H9 (cell line): ENCODE measurements around the gene CALN1. TPM values are rescaled to one million over a fixed set of nuclear protein-coding genes. Genes with fewer than 3 reads are reported as not detected.

ENCODE experiments used
- DNase-seq: peaks from one replicate; pipeline ENCODE4 v3.0.0-alpha.2; 2017
- H2AFZ ChIP-seq: one replicate; pipeline ENCODE4 v1.6.1; 2013; ENCODE audit warnings: mild to moderate bottlenecking, low read length, control low read depth, moderate library complexity
- H2AK5ac ChIP-seq: 2 replicates; pipeline ENCODE4 v1.6.1; 2013; ENCODE audit warnings: low read length, control low read depth, mixed read lengths; ENCODE audit not compliant: insufficient read length
- H2BK120ac ChIP-seq: one replicate; pipeline ENCODE4 v1.6.1; 2013; ENCODE audit warnings: low read depth, mild to moderate bottlenecking, low read length, control low read depth, inconsistent platforms; ENCODE audit not compliant: poor library complexity, severe bottlenecking
- H2BK12ac ChIP-seq: 2 replicates; pipeline ENCODE4 v1.6.1; 2013; ENCODE audit warnings: low read length, control low read depth, mixed read lengths, low read depth; ENCODE audit not compliant: insufficient read length
- H2BK15ac ChIP-seq: 2 replicates; pipeline ENCODE4 v1.6.1; 2013; ENCODE audit warnings: low read depth, low read length, control low read depth
- H2BK20ac ChIP-seq: one replicate; pipeline ENCODE4 v1.6.1; 2013; ENCODE audit warnings: low read depth, mild to moderate bottlenecking, low read length, control low read depth, inconsistent platforms; ENCODE audit not compliant: poor library complexity, severe bottlenecking
- H2BK5ac ChIP-seq: 2 replicates; pipeline ENCODE4 v1.6.1; 2013; ENCODE audit warnings: low read length, control low read depth, mixed read lengths; ENCODE audit not compliant: insufficient read length
- H3K14ac ChIP-seq: 2 replicates; pipeline ENCODE4 v1.6.1; 2013; ENCODE audit warnings: low read length, control low read depth; ENCODE audit not compliant: insufficient read depth
- H3K18ac ChIP-seq: 2 replicates; pipeline ENCODE4 v1.6.1; 2013; ENCODE audit warnings: low read depth, mild to moderate bottlenecking, mixed read lengths, low read length, control low read depth; ENCODE audit not compliant: insufficient read length
- H3K23ac ChIP-seq: 2 replicates; pipeline ENCODE4 v1.6.1; 2013; ENCODE audit warnings: low read length, control low read depth, mixed read lengths, low read depth; ENCODE audit not compliant: insufficient read length
- H3K23me2 ChIP-seq: 2 replicates; pipeline ENCODE4 v1.6.1; 2013; ENCODE audit warnings: low read depth, mild to moderate bottlenecking, mixed read lengths, low read length, control low read depth; ENCODE audit not compliant: insufficient read length, poor library complexity, severe bottlenecking
- H3K27ac ChIP-seq: 2 replicates; pipeline ENCODE4 v1.5.1; 2013; ENCODE audit warnings: low read length, control low read depth, mixed read lengths, low read depth; ENCODE audit not compliant: insufficient read length
- H3K27me3 ChIP-seq: 2 replicates; pipeline ENCODE4 v1.6.1; 2013; ENCODE audit warnings: low read length, control low read depth, inconsistent platforms; ENCODE audit not compliant: insufficient read depth
- H3K4ac ChIP-seq: 2 replicates; pipeline ENCODE4 v1.6.1; 2013; ENCODE audit warnings: low read depth, mild to moderate bottlenecking, control low read depth, inconsistent platforms, low read length, moderate library complexity
- H3K4me1 ChIP-seq: 2 replicates; pipeline ENCODE4 v1.6.1; 2013; ENCODE audit warnings: low read length, control low read depth, inconsistent platforms; ENCODE audit not compliant: insufficient read depth
- H3K4me2 ChIP-seq: 2 replicates; pipeline ENCODE4 v1.6.1; 2013; ENCODE audit warnings: low read length, control low read depth, mixed read lengths; ENCODE audit not compliant: insufficient read length, insufficient read depth
- H3K56ac ChIP-seq: 2 replicates; pipeline ENCODE4 v1.6.1; 2013; ENCODE audit warnings: low read depth, mild to moderate bottlenecking, mixed read lengths, low read length, control low read depth; ENCODE audit not compliant: insufficient read length
- H3K79me1 ChIP-seq: 2 replicates; pipeline ENCODE4 v1.6.1; 2013; ENCODE audit warnings: low read depth, mild to moderate bottlenecking, moderate library complexity, low read length, control low read depth, inconsistent platforms; ENCODE audit not compliant: insufficient read depth, poor library complexity, severe bottlenecking
- H3K79me2 ChIP-seq: 2 replicates; pipeline ENCODE4 v1.6.1; 2013; ENCODE audit warnings: low read length, control low read depth, inconsistent platforms; ENCODE audit not compliant: insufficient read depth
- H3K9ac ChIP-seq: 2 replicates; pipeline ENCODE4 v1.6.1; 2013; ENCODE audit warnings: low read length, control low read depth, mixed read lengths; ENCODE audit not compliant: insufficient read length; ENCODE audit errors: extremely low read depth
- H3K9me3 ChIP-seq: one replicate; pipeline ENCODE4 v1.6.1; 2013; ENCODE audit warnings: low read depth, low read length, inconsistent platforms; ENCODE audit not compliant: control insufficient read depth
- H3T11ph ChIP-seq: one replicate; pipeline ENCODE4 v1.6.1; 2013; ENCODE audit warnings: mild to moderate bottlenecking, low read length, control low read depth, inconsistent platforms
- H4K20me1 ChIP-seq: one replicate; pipeline ENCODE4 v1.6.1; 2013; ENCODE audit not compliant: control insufficient read depth, insufficient read length, insufficient read depth
- H4K5ac ChIP-seq: 2 replicates; pipeline ENCODE4 v1.6.1; 2013; ENCODE audit warnings: low read depth, mild to moderate bottlenecking, mixed read lengths, low read length, control low read depth; ENCODE audit not compliant: insufficient read length
- H4K8ac ChIP-seq: replicated peaks from 2 replicates; pipeline ENCODE4 v1.6.1; 2013; ENCODE audit warnings: low read length, control low read depth, mixed read lengths, low read depth; ENCODE audit not compliant: insufficient read length
- H4K91ac ChIP-seq: 2 replicates; pipeline ENCODE4 v1.6.1; 2013; ENCODE audit warnings: low read depth, mild to moderate bottlenecking, moderate library complexity, mixed read lengths, low read length, control low read depth; ENCODE audit not compliant: insufficient read length
- H3K27ac Mint-ChIP-seq, 3 experiments: 2 replicates in 2 of 3; 3 replicates in 1 of 3; pipeline ENCODE4 v1.8.0; 2020 to 2021; ENCODE audit warnings: mixed read lengths in 3 of 3, mild to moderate bottlenecking in 1 of 3, moderate library complexity in 1 of 3
- H3K27me3 Mint-ChIP-seq: 2 replicates; pipeline ENCODE4 v1.8.0; 2021; ENCODE audit warnings: low read depth, mild to moderate bottlenecking, moderate library complexity, mixed read lengths
- H3K36me3 Mint-ChIP-seq, 3 experiments: 2 replicates in 2 of 3; 3 replicates in 1 of 3; pipeline ENCODE4 v1.8.0; 2020 to 2021; ENCODE audit warnings: low read depth in 3 of 3, mixed read lengths in 3 of 3; ENCODE audit not compliant: insufficient read depth in 1 of 3
- H3K4me1 Mint-ChIP-seq, 2 experiments: 2 replicates each; pipeline ENCODE4 v1.8.0; 2020; ENCODE audit warnings: mixed read lengths in 2 of 2
- H3K4me3 Mint-ChIP-seq, 2 experiments: 2 replicates in 1 of 2; 3 replicates in 1 of 2; pipeline ENCODE4 v1.8.0; 2020 to 2021; ENCODE audit warnings: mild to moderate bottlenecking in 2 of 2, mixed read lengths in 2 of 2, moderate library complexity in 1 of 2
- H3K9me3 Mint-ChIP-seq, 2 experiments: 2 replicates in 1 of 2; 3 replicates in 1 of 2; pipeline ENCODE4 v1.8.0; 2020; ENCODE audit warnings: mild to moderate bottlenecking in 2 of 2, mixed read lengths in 2 of 2, moderate library complexity in 1 of 2
- CTCF ChIP-seq: fragments of 200-600 bp; sonication (generic); conservative IDR thresholded peaks from 3 replicates; pipeline ENCODE4 v1.8.0; 2021; ENCODE audit warnings: antibody characterized with exemption, mild to moderate bottlenecking
- WGBS: extraction: QIAGEN DNeasy Blood & Tissue Kit; methylation state at CpG from one replicate; pipeline ENCODE4 v1.1.7; 2013; ENCODE audit warnings: missing lambda C conversion rate, low lambda C conversion rate, mixed read lengths; ENCODE audit not compliant: insufficient read length; ENCODE audit errors: extremely low coverage; 5-methylcytosine and 5-hydroxymethylcytosine counted together
- total RNA-seq: library from RNA; stranded (reverse); gene quantifications from 2 replicates; pipeline ENCODE4 v1.2.1, GENCODE V29; 2021

CALN1 gene
- total RNA-seq, 1 experiment from 2014 or later, result 2.8 TPM

- no peak for DNase-seq
- no peak overlapping the region for H2BK15ac ChIP-seq
- WGBS, result no CpG with 5 or more reads among the region's 5 CpGs
- H2BK12ac ChIP-seq, result no peak overlapping the region
- no peaks in the 10 kb centered on the region for H3K23me2 ChIP-seq
- H2AK5ac ChIP-seq, result no peak overlapping the region
- no peak overlapping the region for H3K4ac ChIP-seq
- TF ChIP-seq CTCF, result no peak
- no peak overlapping the region for H2AFZ ChIP-seq
- no peaks in the 10 kb centered on the region for H4K20me1 ChIP-seq
- no peaks in the 10 kb centered on the region for H3K79me1 ChIP-seq
- H3K9ac ChIP-seq, result no peak overlapping the region
- H3K9me3 ChIP-seq, result no peaks in the 10 kb centered on the region
- H3K56ac ChIP-seq, result no peak overlapping the region
- no peak overlapping the region for H3K18ac ChIP-seq
- H4K5ac ChIP-seq, result no peak overlapping the region
- no peak overlapping the region for H2BK120ac ChIP-seq
- H3K36me3 Mint-ChIP-seq, result no peaks in the 10 kb centered on the region
- H3T11ph ChIP-seq, result no peak overlapping the region
- H3K9me3 Mint-ChIP-seq, result peaks cover 0 to 2% of the 10 kb centered on the region in 2 experiments; a peak in 2 of 5 replicates
- H3K27ac Mint-ChIP-seq, result 0 out of 7 replicates have a peak overlapping the region, but pooled peaks of 1 of the 3 experiments have one; percentile 44
- H3K4me2 ChIP-seq, result no peak overlapping the region
- peaks cover 9 to 13% of the 10 kb centered on the region in 2 experiments for H3K4me1 Mint-ChIP-seq
- H3K27ac ChIP-seq, result no peak overlapping the region
- H3K27me3 Mint-ChIP-seq, result no peaks in the 10 kb centered on the region; the same call in 1 of the 2 replicates
- H3K4me3 Mint-ChIP-seq, result no peak overlapping the region
- H2BK20ac ChIP-seq, result no peak overlapping the region
- no peak overlapping the region for H3K23ac ChIP-seq
- no peak overlapping the region for H4K91ac ChIP-seq
- H3K4me1 ChIP-seq, result no peaks in the 10 kb centered on the region
- no peak overlapping the region for H2BK5ac ChIP-seq
- H3K14ac ChIP-seq, result no peak overlapping the region
- no peak overlapping the region for H4K8ac ChIP-seq
- no peaks in the 10 kb centered on the region for H3K79me2 ChIP-seq
- no peaks in the 10 kb centered on the region for H3K27me3 ChIP-seq
Measured at GRCh38 chr7:72153132-72153512, 259.0 kb downstream of the CALN1 start.
